ENCODE data around the gene GBF1.

The GBF1 gene

GRCh38 chr10:102419269-102420180, 174.2 kb downstream of the GBF1 start:
- Histone ChIP-seq H3K4me1 (ENCODE audit: insufficient read depth, low read length) (peaks cover 41% of the 10 kb centered on the region), H2AFZ (ENCODE audit: low read depth, low read length) (peak overlapping the region; percentile 27), H3K36me3 (ENCODE audit: insufficient read depth, low read length) (peaks cover 16% of the 10 kb centered on the region), H3K4me3 (ENCODE audit: low read length) (peak overlapping the region; percentile 82), H3K27me3 (ENCODE audit: insufficient read depth, low read length) (no peaks in the 10 kb centered on the region), H3K9me3 (ENCODE audit: low read length) (no peaks in the 10 kb centered on the region)

- H3K27me3 ChIP-seq (ENCODE audit: insufficient read depth, low read length) = no peaks in the 10 kb centered on the region
- no peaks in the 10 kb centered on the region for H3K9me3 ChIP-seq (ENCODE audit: low read length)
- H2AFZ ChIP-seq (ENCODE audit: low read depth, low read length) = peak overlapping the region; percentile 42
- H3K4me1 ChIP-seq (ENCODE audit: insufficient read depth, low read length) = peaks cover 37% of the 10 kb centered on the region
- peaks cover 19% of the 10 kb centered on the region for H3K36me3 ChIP-seq (ENCODE audit: insufficient read depth, low read length)
- peak overlapping the region; percentile 82 for H3K4me3 ChIP-seq (ENCODE audit: low read length)
Measured at GRCh38 chr10:102420181-102420713, 174.9 kb downstream of the GBF1 start.

GRCh38 chr10:102420714-102421506, 175.6 kb downstream of the GBF1 start, which contains the start of gene FBXL15:
Gene FBXL15 (plus strand): TSS chr10:102420836. CDS start chr10:102421130, 294 bp downstream.
- H3K4me1 ChIP-seq (ENCODE audit: insufficient read depth, low read length) = peaks cover 42% of the 10 kb centered on the region
- peak within 1 kb of the TSS; percentile 82 for H3K4me3 ChIP-seq (ENCODE audit: low read length)
- H3K27me3 ChIP-seq (ENCODE audit: insufficient read depth, low read length) = no peaks in the 10 kb centered on the region
- H3K9me3 ChIP-seq (ENCODE audit: low read length) = no peaks in the 10 kb centered on the region
- peaks cover 19% of the 10 kb centered on the region for H3K36me3 ChIP-seq (ENCODE audit: insufficient read depth, low read length)
- peak within 1 kb of the TSS; percentile 42 for H2AFZ ChIP-seq (ENCODE audit: low read depth, low read length)

- peaks cover 19% of the 10 kb centered on the region for H3K36me3 ChIP-seq (ENCODE audit: insufficient read depth, low read length)
- H2AFZ ChIP-seq (ENCODE audit: low read depth, low read length) = no peak overlapping the region
- H3K4me3 ChIP-seq (ENCODE audit: low read length) = peak overlapping the region; percentile 82
- no peaks in the 10 kb centered on the region for H3K27me3 ChIP-seq (ENCODE audit: insufficient read depth, low read length)
- peaks cover 45% of the 10 kb centered on the region for H3K4me1 ChIP-seq (ENCODE audit: insufficient read depth, low read length)
- H3K9me3 ChIP-seq (ENCODE audit: low read length) = no peaks in the 10 kb centered on the region
Measured at GRCh38 chr10:102421507-102421756, 176.1 kb downstream of the GBF1 start.

- H3K27me3 ChIP-seq (ENCODE audit: insufficient read depth, low read length) = no peaks in the 10 kb centered on the region
- peaks cover 19% of the 10 kb centered on the region for H3K36me3 ChIP-seq (ENCODE audit: insufficient read depth, low read length)
- no peak overlapping the region for H2AFZ ChIP-seq (ENCODE audit: low read depth, low read length)
- H3K4me1 ChIP-seq (ENCODE audit: insufficient read depth, low read length) = peaks cover 45% of the 10 kb centered on the region
- H3K9me3 ChIP-seq (ENCODE audit: low read length) = no peaks in the 10 kb centered on the region
- peak overlapping the region; percentile 82 for H3K4me3 ChIP-seq (ENCODE audit: low read length)
Measured at GRCh38 chr10:102421757-102422512, 176.6 kb downstream of the GBF1 start.

GRCh38 chr10:102422545-102423129, 177.3 kb downstream of the GBF1 start:
- Histone ChIP-seq H3K36me3 (ENCODE audit: insufficient read depth, low read length) (peaks cover 19% of the 10 kb centered on the region), H3K4me3 (ENCODE audit: low read length) (peak overlapping the region; percentile 82), H3K27me3 (ENCODE audit: insufficient read depth, low read length) (no peaks in the 10 kb centered on the region)

GRCh38 chr10:102423372-102423968, 178.1 kb downstream of the GBF1 start:
- Histone ChIP-seq H3K4me1 (ENCODE audit: insufficient read depth, low read length) (peaks cover 37% of the 10 kb centered on the region), H3K27me3 (ENCODE audit: insufficient read depth, low read length) (no peaks in the 10 kb centered on the region), H3K4me3 (ENCODE audit: low read length) (no peak overlapping the region), H3K9me3 (ENCODE audit: low read length) (no peaks in the 10 kb centered on the region), H3K36me3 (ENCODE audit: insufficient read depth, low read length) (peaks cover 19% of the 10 kb centered on the region), H2AFZ (ENCODE audit: low read depth, low read length) (no peak overlapping the region)

More at GRCh38 chr10:102422545-102423129, 177.3 kb downstream of the GBF1 start:
- no peaks in the 10 kb centered on the region for H3K9me3 ChIP-seq (ENCODE audit: low read length)
- H3K4me1 ChIP-seq (ENCODE audit: insufficient read depth, low read length) = peaks cover 45% of the 10 kb centered on the region
- no peak overlapping the region for H2AFZ ChIP-seq (ENCODE audit: low read depth, low read length)

GRCh38 chr10:102424145-102424544, 178.8 kb downstream of the GBF1 start:
- peaks cover 19% of the 10 kb centered on the region for H3K36me3 ChIP-seq (ENCODE audit: insufficient read depth, low read length)

GRCh38 chr10:102424916-102425315, 179.6 kb downstream of the GBF1 start:
- Histone ChIP-seq H3K9me3 (ENCODE audit: low read length) (no peaks in the 10 kb centered on the region), H3K27me3 (ENCODE audit: insufficient read depth, low read length) (no peaks in the 10 kb centered on the region), H3K4me3 (ENCODE audit: low read length) (no peak overlapping the region), H3K36me3 (ENCODE audit: insufficient read depth, low read length) (peaks cover 19% of the 10 kb centered on the region), H2AFZ (ENCODE audit: low read depth, low read length) (no peak overlapping the region), H3K4me1 (ENCODE audit: insufficient read depth, low read length) (peaks cover 28% of the 10 kb centered on the region)

More at GRCh38 chr10:102424145-102424544, 178.8 kb downstream of the GBF1 start:
- Histone ChIP-seq H2AFZ (ENCODE audit: low read depth, low read length) (no peak overlapping the region), H3K4me1 (ENCODE audit: insufficient read depth, low read length) (peaks cover 32% of the 10 kb centered on the region), H3K9me3 (ENCODE audit: low read length) (no peaks in the 10 kb centered on the region), H3K4me3 (ENCODE audit: low read length) (no peak overlapping the region), H3K27me3 (ENCODE audit: insufficient read depth, low read length) (no peaks in the 10 kb centered on the region)

- no peak overlapping the region for H3K4me3 ChIP-seq (ENCODE audit: low read length)
- peaks cover 19% of the 10 kb centered on the region for H3K36me3 ChIP-seq (ENCODE audit: insufficient read depth, low read length)
- no peaks in the 10 kb centered on the region for H3K27me3 ChIP-seq (ENCODE audit: insufficient read depth, low read length)
- no peak overlapping the region for H2AFZ ChIP-seq (ENCODE audit: low read depth, low read length)
- H3K4me1 ChIP-seq (ENCODE audit: insufficient read depth, low read length) = peaks cover 25% of the 10 kb centered on the region
- H3K9me3 ChIP-seq (ENCODE audit: low read length) = no peaks in the 10 kb centered on the region
Measured at GRCh38 chr10:102425444-102425843, 180.1 kb downstream of the GBF1 start.

- Histone ChIP-seq H3K27me3 (ENCODE audit: insufficient read depth, low read length) (no peaks in the 10 kb centered on the region), H3K4me3 (ENCODE audit: low read length) (no peak overlapping the region), H3K4me1 (ENCODE audit: insufficient read depth, low read length) (peaks cover 26% of the 10 kb centered on the region), H3K36me3 (ENCODE audit: insufficient read depth, low read length) (peaks cover 19% of the 10 kb centered on the region), H3K9me3 (ENCODE audit: low read length) (no peaks in the 10 kb centered on the region), H2AFZ (ENCODE audit: low read depth, low read length) (no peak overlapping the region)
Measured at GRCh38 chr10:102426803-102427287, 181.5 kb downstream of the GBF1 start.

- Histone ChIP-seq H3K36me3 (ENCODE audit: insufficient read depth, low read length) (peaks cover 3% of the 10 kb centered on the region), H3K9me3 (ENCODE audit: low read length) (no peaks in the 10 kb centered on the region), H3K4me3 (ENCODE audit: low read length) (no peak overlapping the region), H3K27me3 (ENCODE audit: insufficient read depth, low read length) (no peaks in the 10 kb centered on the region), H3K4me1 (ENCODE audit: insufficient read depth, low read length) (peaks cover 23% of the 10 kb centered on the region), H2AFZ (ENCODE audit: low read depth, low read length) (no peak overlapping the region)
Measured at GRCh38 chr10:102429468-102429867, 184.1 kb downstream of the GBF1 start.
